GM19351 (cell line): ENCODE measurements around the gene SH3RF3.

Experiments
- ATAC-seq: cut with Tn5 transposase; IDR thresholded peaks from one replicate; pipeline ENCODE4 v1.9.1; 2021; ENCODE audit warnings: mild to moderate bottlenecking, moderate library complexity; ENCODE audit not compliant: unreplicated experiment

SH3RF3 gene

GRCh38 chr2:109439390-109439786 lies 310.4 kb downstream of the SH3RF3 start:
- ATAC-seq = no peak

GRCh38 chr2:109439986-109440385 lies 311.0 kb downstream of the SH3RF3 start:
- ATAC-seq = no peak

GRCh38 chr2:109440499-109441156 lies 311.6 kb downstream of the SH3RF3 start:
- no peak for ATAC-seq

GRCh38 chr2:109442715-109443319 lies 313.8 kb downstream of the SH3RF3 start:
- ATAC-seq = no peak

- ATAC-seq = no peak
Measured at GRCh38 chr2:109444916-109445315, 315.9 kb downstream of the SH3RF3 start.

- no peak for ATAC-seq
Measured at GRCh38 chr2:109446278-109447131, 317.5 kb downstream of the SH3RF3 start.

- ATAC-seq = no peak
Measured at GRCh38 chr2:109447251-109447661, 318.3 kb downstream of the SH3RF3 start.

- no peak for ATAC-seq
Measured at GRCh38 chr2:109447776-109448175, 318.8 kb downstream of the SH3RF3 start.

- ATAC-seq = no peak
Measured at GRCh38 chr2:109448207-109448606, 319.2 kb downstream of the SH3RF3 start.

- ATAC-seq = no peak
Measured at GRCh38 chr2:109448946-109449788, 320.2 kb downstream of the SH3RF3 start.

- ATAC-seq = no peak
Measured at GRCh38 chr2:109450574-109451273, 321.7 kb downstream of the SH3RF3 start.

- no peak for ATAC-seq
Measured at GRCh38 chr2:109451671-109452070, 322.7 kb downstream of the SH3RF3 start.

GRCh38 chr2:109452318-109453305 lies 323.6 kb downstream of the SH3RF3 start:
- ATAC-seq = no peak

- ATAC-seq = no peak
Measured at GRCh38 chr2:109453371-109453995, 324.5 kb downstream of the SH3RF3 start.

GRCh38 chr2:109454304-109454703 lies 325.3 kb downstream of the SH3RF3 start:
- no peak for ATAC-seq

- ATAC-seq = no peak
Measured at GRCh38 chr2:109454765-109455394, 325.9 kb downstream of the SH3RF3 start.

- ATAC-seq = no peak
Measured at GRCh38 chr2:109455731-109456691, 327.0 kb downstream of the SH3RF3 start.
